GM18951 (cell line): Measurements from ENCODE around the gene CNTNAP5.

ENCODE experiments used
- POLR2A ChIP-seq: IDR thresholded peaks from 4 replicates; pipeline ENCODE4 v1.6.1; 2011; ENCODE audit warnings: mild to moderate bottlenecking; ENCODE audit not compliant: insufficient read length, insufficient read depth; ENCODE audit errors: extremely low read depth
- in situ Hi-C: fragments of 300-500 bp; cut with MboI; formaldehyde crosslinking; loops from one replicate; pipeline ENCODE4 v1.12.0; 2022; ENCODE audit warnings: low sequenced_read_pairs, mixed read lengths, inconsistent platforms; ENCODE audit not compliant: unreplicated experiment

Gene CNTNAP5

GRCh38 chr2:124283096-124283495 is 258.0 kb downstream of the CNTNAP5 start:
- in situ Hi-C loops: no loop called here

GRCh38 chr2:124286089-124286783 is 261.1 kb downstream of the CNTNAP5 start:
- TF ChIP-seq POLR2A: no peak
- in situ Hi-C loops: no loop called here

More at GRCh38 chr2:124283096-124283495, 258.0 kb downstream of the CNTNAP5 start:
- no peak for TF ChIP-seq POLR2A

GRCh38 chr2:124289060-124289459 is 264.0 kb downstream of the CNTNAP5 start:
- in situ Hi-C loops: no loop called here
- TF ChIP-seq POLR2A: no peak

GRCh38 chr2:124289615-124290014 is 264.5 kb downstream of the CNTNAP5 start:
- TF ChIP-seq POLR2A: no peak
- in situ Hi-C loops: no loop called here

- no peak for TF ChIP-seq POLR2A
- in situ Hi-C loops: no loop called here
Observed at GRCh38 chr2:124296470-124296869, 271.4 kb downstream of the CNTNAP5 start.

GRCh38 chr2:124301915-124302314 is 276.8 kb downstream of the CNTNAP5 start:
- TF ChIP-seq POLR2A: no peak
- in situ Hi-C loops: no loop called here

- in situ Hi-C loops: no loop called here
- TF ChIP-seq POLR2A: no peak
Observed at GRCh38 chr2:124308319-124309062, 283.4 kb downstream of the CNTNAP5 start.

GRCh38 chr2:124309563-124310138 is 284.6 kb downstream of the CNTNAP5 start:
- in situ Hi-C loops: no loop called here
- TF ChIP-seq POLR2A: no peak

GRCh38 chr2:124310671-124311070 is 285.6 kb downstream of the CNTNAP5 start:
- no peak for TF ChIP-seq POLR2A
- in situ Hi-C loops: no loop called here

GRCh38 chr2:124314084-124314483 is 289.0 kb downstream of the CNTNAP5 start:
- TF ChIP-seq POLR2A: no peak
- in situ Hi-C loops: no loop called here

- in situ Hi-C loops: no loop called here
- TF ChIP-seq POLR2A: no peak
Observed at GRCh38 chr2:124315221-124315880, 290.3 kb downstream of the CNTNAP5 start.

GRCh38 chr2:124316133-124316532 is 291.0 kb downstream of the CNTNAP5 start:
- in situ Hi-C loops: no loop called here
- no peak for TF ChIP-seq POLR2A

GRCh38 chr2:124316881-124317605 is 292.0 kb downstream of the CNTNAP5 start:
- in situ Hi-C loops: no loop called here
- no peak for TF ChIP-seq POLR2A
